Measurements from ENCODE around the gene RCAN1.

GRCh38 chr21:34519016-34519415, 95.9 kb downstream of the RCAN1 start:
- no peak for TF ChIP-seq CEBPB (IDR thresholded peaks at IDR 0.05)
- TF ChIP-seq TAF1 (IDR thresholded peaks at IDR 0.05; ENCODE audit: low read depth): no peak
- no peak for TF ChIP-seq ZBTB7A (IDR thresholded peaks at IDR 0.05; ENCODE audit: low read depth)
- TF ChIP-seq EP300 (IDR thresholded peaks at IDR 0.05; ENCODE audit: borderline replicate concordance): no peak
- TF ChIP-seq RAD21 (IDR thresholded peaks at IDR 0.05; ENCODE audit: low read depth): no peak
- no peak for TF ChIP-seq MAX (IDR thresholded peaks at IDR 0.05)
- TF ChIP-seq YY1 (IDR thresholded peaks at IDR 0.05; ENCODE audit: low read depth): no peak

All from Ishikawa (cell line).